Activated gamma-delta T cell treated with anti-CD3 and anti-CD28 coated beads, Interleukin-2, amount 50 U/mL, for 16 hours (primary cell): ENCODE data around the gene PGBD5.

Experiments used
- DNase-seq: peaks from one replicate; pipeline ENCODE4 v3.0.0-alpha.2; 2020; ENCODE audit warnings: low read depth

The PGBD5 gene

DNA sequence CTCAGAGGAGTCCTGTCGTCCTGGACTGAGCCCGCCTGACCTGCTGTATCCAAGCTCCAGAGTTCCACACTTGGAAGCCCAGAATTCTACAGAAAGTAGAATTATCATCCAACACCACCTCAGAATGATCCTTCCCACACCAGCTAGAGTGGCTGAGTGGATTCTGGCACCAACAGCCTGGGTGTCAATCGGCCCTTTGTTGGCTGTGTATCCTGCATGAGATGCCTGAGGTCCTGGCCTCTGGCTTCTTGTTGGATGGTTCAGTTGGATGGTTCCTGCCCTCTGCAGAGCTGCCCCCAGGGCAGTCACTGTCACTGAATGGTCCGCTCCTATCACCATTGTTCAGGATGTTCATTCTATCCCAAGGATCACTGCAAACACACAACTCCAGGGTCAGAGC is 49.8 kb downstream of the PGBD5 start:
- no peak for DNase-seq

DNA sequence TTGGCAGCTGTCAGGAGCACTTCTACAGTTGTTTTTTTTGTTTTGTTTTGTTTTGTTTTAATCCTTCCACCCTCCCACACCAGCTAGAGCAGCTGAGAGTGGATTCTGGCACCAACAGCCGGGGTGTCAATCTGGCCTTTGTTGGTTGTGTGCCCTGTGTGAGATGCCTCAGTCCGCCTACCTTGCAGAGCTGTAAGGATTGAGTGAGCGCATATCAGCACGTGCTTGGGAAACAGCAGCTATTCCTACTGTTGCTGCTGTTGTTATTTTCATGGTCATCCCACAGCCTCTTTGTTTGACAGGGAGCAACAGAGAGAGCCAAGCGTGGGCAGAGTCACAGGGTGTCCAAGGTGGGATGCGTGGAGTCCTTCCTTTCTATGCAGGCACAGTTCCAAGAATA is 50.4 kb downstream of the PGBD5 start:
- DNase-seq = no peak

DNA sequence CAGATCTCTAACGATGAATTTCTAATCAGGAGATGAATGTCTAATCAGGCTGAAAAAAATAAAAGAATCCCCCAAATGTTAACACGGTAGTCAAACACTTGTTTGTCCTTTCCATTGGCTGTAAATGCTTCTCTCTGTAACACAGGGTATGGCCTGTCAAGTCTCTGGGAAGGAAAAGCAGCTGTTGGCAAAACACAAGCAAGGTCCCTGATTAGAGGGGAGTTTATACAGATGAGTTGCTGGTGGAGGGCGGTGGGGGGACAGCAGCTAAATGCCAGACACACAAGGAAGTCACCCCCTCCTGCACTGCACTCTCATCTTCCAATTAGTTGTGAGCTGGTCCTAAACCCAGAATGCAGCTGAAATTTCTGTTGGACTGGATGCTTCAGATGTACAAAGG is 51.0 kb downstream of the PGBD5 start:
- no peak for DNase-seq

DNA sequence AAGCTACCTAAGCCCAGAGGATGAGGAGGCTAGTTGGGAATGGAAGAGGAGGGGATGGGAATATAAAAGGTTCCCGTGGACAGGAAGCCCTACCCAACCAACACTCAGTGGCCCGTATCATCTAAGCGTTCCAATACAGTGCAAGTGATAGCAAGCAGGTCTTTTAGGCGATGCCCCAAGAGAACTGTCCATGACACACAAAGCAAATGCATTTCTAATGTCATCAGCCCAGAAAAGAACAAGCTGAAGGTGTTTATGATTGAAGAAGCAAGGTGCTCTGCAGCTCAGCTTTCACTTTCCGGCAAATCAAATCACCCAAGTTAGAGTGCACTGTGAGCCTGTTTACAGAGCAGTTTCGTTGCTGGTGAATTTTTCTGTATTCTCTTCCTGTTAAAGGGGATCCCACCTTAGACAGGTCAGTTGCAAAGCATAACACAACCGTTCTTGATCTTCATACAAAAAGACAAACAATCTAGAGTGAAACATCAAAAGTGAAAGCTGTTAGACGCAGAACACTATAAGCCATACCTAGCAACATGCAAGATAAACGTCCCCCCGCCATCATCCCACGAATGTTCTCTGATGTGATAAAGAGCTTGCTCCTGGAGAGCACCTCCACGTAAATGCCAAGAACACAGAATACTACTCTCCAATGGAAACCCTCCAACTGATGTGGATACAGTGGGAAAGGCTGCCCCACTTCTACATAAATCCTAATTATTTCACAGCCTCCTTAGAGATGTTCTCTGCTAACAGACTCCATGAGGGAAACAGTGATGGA is 54.0 kb downstream of the PGBD5 start:
- no peak for DNase-seq

DNA sequence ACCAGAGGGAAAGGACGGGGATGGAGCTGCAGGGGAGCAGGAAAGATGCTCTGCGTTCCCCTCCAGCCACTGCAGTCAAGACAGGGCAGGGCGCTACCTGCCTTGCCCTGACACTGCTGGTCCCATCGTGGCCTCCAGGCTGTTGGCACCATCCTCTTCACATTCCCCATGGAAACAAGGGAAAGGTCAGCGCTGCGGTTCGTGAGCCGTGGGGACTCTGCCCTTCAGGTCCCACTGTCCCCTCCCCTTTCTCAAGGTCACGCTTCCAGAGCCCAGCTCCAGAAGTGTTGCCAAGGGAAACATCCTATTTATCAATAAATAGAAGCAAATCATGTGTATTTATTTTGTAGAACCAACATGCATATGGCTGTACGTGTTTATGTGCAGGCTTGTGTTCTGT is 56.0 kb downstream of the PGBD5 start:
- no peak for DNase-seq

DNA sequence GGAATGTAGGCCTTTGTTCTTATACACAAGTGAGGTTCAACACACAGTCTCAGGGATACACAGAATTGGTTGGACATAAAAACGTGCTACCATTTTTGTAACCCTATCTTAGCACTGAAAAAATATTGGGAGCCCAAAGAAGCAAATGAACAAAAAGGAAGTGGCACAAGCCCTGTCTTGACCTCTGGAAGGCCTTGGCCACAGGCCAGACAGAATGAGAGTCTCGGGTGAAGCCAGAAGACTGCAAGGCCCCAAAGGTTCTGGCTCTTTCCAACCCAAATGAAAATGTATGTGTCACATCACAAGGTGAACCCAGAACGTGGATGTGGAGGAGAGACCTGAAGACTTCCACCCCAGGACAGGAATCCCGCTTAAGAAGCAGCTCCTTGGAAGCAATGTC is 57.3 kb downstream of the PGBD5 start:
- no peak for DNase-seq

DNA sequence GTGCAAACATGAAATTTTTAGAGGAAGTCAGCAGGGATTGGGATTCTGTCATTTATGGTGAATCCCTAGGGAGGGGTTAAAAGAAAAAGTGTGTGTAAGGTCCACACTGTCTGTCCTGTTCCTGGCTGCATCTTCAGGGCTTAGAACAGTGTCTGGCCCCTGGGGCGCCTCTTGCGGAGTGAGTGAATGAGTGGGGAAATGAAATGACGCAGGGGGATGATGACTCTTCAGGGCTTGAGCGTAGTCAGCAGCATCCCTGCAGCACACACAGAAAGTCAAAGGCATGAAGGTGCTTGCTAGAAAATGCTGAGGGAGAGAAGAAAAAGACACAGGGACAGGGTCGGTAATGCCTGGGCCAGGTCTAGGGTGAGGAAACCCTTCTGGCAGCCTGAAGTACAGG is 57.8 kb downstream of the PGBD5 start:
- DNase-seq = no peak

DNA sequence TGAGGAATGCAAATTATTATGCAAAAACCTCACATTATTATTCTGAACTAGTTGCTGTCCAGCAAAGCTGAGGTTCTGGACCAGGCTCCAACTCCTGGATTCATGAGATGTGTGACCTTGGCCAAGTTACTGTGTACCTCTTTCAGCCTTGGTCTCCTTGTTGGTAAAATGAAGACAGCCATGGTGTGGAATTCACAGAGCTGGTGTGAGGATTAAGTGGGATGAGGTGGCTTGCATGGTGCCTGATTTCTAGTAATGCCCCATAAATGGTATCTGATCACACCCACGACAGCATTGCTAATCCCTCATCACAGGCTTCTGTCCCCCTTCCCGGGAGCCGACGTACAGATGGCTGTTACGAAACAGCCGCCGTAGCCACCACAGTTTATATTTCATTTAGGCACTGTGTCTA is 59.6 kb downstream of the PGBD5 start:
- no peak for DNase-seq

DNA sequence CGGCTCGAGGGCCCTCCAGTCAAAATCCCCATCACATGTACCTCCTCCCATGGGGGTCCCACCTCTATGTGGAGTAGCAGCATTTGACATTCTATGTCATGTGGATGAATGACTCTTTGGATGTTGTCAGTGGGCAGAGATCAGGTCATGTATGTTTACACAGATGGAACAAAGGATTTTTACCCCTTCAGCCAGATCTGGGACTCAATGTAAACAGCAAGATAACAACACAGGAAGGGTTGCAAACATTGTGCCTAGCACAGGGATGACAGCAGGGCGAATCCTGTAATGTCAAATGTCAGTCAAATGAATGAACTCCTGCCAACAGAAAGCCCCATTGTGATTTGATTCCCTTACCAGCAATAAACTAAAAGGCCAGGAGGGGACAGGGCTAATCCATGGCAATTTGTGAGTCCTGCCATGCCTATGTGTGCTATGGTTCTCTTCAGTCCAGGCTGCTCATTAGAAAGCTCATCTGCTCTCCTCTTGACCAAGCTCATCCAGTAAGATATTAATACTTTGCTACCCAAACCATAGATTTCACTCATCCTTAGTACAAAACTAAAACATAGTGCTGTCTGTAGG is 60.3 kb downstream of the PGBD5 start:
- DNase-seq = no peak

DNA sequence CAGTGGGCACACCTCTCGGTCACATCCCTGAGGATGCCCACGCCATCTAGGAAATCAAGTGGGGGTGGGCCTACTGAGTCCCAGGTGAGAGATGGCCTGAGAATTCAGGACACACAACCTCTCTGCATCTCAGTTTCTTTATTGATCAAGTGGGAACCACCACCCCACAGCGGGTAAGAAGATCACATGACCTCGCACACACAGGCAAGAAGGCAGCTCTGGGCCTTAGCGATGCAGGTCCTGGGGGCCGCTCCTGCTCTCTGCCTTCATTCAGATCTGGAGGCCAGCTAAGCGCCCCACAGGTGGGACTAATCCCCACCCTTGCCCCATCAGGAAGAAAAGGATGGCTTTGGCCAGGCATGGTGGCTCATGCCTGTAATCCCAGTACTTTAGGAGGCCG is 63.2 kb downstream of the PGBD5 start:
- no peak for DNase-seq

DNA sequence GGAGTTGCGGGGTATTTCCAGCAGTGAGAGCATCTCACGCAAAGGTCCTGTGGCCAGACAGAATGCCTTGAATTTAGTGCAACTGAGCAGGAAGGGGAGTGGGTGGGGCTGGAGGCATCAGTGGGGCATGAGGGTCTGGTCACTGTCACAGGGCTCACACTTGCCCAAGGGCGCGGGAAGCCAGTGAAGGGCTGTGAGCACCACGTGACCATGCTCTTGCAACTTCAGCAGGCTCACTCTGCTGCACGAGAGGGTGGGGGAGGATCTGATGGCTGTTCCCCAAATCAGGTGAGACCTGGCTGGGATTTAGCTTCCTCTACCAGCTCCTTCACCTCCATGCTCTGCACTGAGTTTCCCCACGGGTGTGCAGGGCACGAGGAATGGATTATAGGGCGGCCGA is 64.2 kb downstream of the PGBD5 start:
- no peak for DNase-seq

DNA sequence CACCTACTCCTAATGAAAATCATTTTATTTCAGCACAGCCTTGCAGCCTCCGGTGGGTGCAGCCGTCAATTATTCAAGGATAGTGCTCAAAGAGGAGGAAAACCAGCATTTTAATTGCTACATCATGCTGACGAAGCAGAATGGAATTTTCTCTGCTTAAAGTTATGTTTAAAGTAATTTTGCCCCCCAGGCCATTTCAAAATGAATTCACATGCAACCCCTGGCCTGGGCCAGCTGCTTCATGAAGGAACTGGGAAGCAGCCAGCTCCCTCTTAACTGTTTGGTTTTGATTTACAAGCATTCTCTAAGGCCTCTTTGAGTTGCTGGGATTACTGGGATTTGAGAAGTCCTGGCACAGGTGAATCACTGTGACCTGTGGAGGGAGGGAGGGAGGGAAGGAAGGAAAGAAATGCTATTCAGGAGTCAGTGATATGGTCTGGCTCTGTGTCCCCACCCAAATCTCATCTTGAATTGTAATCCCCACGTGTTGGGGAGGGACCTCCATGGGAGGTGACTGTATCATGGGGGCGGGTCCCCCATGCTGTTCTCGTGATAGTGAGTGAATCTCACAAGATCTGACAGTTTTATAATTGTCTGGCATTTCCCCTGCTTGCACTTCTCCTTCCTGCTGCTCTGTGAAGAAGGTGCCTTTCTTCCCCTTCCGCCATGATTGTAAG is 66.0 kb downstream of the PGBD5 start:
- no peak for DNase-seq

DNA sequence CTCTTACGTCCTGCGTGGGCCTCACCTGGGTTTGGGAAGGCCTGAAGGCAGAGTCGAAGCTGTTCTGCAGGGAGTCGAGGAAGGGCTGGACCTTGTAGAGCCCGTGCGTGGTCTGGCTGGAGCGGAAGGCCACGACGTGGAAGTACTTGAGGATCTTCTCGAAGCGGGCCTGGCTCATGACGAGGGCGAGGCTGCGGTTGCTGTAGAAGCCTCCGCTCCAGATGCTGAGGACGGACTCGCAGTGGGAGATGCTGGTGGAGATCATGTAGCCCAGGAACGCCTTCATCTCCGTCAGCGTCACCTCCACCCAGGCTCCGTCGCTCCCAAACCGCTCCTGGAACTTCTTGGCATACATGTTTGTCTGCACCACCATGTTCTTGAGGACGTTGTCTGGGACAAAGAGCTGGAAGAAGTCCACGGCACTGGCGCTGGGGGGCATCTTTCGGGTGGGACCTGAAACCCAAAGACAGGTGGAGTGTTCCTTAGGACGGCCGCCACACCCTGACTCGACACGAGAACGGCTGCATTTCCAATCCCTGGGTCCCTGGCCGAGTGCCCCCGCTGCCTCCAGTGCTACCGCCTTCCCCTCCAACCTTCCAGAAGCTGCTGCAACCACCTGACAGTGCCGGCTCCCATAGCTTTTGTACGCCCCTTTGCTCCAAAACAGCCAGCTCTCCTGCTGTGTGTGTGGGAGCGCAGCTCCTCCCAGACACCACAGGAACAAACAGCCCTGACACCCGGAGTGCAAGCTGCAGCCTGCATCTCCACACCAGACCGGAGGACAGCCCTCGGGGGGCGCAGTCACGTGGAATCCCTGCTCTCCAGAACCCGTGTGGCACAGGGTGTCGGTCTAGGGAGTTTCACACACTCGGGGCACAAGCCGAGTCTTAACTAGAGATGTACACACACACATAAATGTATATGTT is 69.0 kb downstream of the PGBD5 start:
- no peak for DNase-seq

DNA sequence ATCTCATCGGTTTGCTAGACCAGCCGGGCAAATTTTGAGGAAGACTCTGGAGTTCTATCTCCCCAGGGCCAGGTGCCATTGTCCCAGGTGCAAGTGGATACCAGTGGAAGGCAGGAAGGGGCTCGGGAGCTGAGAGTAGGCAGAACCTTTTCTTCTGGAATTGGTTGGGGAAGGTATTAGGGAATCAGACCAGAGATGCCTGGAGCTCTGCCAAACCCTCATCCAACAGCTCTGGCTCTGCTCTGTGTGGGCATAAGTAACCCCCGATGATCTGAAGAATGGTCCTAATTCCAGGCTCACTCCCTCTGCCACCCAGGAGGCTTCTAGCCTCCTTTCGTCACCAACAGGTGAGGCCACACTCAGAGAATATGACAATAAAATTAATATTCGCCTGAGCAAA is 69.9 kb downstream of the PGBD5 start:
- DNase-seq = no peak

DNA sequence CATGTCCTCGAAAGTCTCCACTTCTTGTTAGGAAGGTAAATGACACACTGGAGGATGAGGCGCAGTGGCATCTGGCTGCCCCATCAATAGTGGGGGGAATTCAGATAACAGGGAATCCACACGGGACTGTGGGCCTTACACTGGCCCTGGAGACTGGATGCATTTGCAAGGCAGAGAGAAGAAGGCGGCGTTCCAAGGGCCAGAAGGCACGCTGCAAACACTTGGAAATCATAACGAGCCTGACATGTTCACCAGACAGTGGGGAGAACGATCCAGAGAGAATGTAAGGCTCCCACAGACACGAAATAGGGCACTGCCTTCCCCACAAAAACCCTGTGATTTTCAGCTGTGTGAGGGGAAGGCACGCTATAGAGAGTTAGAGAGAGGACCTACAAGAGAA is 70.5 kb downstream of the PGBD5 start:
- DNase-seq = no peak

DNA sequence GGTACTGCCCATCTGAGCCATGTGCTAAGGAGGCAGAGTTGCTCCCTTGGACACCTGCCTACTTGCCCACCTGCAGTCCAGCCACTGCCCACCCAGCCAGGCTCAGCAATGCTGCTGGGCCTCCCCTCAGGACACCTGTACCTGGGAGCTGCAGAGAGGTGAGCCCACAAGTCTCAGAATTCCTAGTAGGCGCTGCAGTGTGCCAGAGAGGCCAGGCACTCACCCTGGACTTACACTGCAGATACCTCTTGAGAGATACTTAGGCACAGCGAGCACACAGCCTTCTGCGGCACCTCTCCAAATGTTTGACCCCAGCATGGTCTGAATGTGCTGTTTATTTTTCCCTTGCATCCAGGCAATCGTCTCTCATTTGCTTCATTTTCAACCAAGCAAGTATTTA is 71.0 kb downstream of the PGBD5 start:
- no peak for DNase-seq

DNA sequence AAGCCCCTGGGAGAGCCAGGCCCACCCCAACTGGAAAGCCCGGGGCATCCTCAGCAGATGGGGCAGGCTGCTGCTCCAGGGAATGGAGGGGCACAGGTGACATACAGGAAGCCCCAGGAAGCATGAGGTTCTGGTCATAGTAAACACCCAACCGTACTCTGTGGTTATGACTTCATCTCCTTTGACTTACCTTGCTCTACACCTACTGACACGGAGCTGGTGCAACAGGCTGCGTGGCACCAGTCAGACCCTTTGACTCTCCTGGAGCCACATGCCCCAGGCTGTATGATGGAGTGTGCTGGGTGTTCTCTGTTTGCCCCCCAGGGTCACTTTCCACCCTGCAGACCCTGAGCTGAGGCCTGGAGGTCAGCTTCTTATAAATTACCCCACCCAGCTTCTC is 72.1 kb downstream of the PGBD5 start:
- DNase-seq = no peak

DNA sequence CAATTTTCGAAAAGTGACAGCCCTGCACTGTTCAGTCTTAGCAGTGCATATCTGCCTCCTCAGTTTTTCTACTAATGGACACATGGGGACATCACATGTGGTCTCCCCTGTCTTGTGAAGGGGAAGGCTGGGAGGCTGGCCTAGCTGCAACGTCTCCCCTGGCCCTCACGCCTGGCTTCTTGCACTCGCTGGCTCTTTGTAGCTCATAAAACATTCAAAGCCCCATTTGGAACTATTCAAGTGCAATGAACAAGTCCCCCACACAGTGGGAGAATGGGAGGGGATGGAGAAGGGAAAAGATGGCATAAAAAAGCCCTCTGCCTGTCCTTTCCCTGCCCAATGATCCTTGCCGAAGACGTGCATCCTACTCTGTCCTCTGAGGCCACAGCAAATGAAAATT is 73.6 kb downstream of the PGBD5 start:
- DNase-seq = no peak

DNA sequence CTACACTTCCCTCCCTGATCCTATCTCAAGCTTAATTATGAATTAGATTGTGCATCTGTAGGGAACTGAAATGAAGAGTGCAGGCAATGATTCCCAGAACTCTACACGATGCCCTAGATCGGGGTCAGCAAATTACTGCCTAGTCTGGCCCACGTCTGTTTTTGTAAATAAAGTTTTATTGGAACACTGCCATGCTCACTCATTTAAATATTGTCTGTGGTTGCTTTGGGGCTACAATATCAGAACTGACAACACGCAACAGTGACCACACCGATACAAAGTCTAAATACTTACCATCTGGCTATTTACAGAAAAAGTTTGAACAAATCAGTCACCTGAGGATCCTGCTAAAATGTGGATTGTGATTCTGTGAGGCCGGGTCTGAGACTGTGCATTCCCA is 74.1 kb downstream of the PGBD5 start:
- DNase-seq = no peak

DNA sequence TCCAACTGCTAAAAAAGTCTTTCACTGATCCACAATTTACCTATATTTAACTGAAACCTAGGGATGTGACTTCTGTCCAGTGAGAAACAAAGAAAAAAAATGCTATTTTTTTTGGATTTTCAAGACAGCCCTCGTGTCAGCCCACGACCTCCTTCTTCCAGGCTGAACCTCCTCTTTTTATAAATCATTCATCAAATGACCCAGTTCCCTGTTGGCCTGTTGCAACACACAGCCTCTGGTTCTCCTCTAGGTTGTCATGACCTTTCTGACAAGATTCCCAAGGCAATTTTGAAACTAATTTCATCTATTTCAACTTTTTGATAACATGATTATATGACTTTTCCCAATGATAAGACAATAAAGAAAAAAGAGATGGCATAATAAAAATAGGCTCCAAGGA is 74.6 kb downstream of the PGBD5 start:
- DNase-seq = no peak

DNA sequence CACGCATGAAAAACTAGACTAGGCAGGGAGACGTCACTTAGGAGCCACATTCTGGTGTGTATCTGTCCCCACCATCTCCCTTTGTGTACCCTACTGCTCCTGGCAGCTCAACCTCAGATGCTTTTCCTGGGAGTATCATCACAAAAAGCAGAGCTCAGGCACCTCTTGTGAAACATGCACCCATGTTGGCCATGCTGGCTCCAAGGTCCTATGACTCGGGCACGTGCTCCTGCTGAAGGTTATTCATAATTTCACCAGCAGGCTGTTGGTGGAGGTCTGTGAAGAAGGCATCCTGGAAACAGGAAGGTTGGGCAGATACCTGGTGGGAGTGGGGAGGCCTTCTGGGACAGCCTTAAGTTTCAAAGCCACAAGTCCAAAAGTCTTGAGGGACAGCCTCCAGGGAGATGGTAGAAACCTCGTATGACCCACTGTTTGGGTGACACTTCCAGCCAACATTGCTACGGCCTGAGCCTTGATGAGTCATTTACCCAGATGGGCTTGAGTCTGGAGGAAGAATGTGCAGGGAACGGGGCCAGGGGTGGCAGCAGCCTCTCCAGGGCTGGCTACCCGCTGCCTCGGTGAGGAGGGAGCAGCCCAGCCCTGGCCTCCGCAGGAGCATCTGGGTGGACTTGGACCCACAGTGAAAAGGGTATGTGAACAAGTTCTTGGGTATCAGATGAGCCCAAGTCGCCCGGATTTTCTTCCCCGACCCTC is 75.8 kb downstream of the PGBD5 start:
- DNase-seq = no peak

DNA sequence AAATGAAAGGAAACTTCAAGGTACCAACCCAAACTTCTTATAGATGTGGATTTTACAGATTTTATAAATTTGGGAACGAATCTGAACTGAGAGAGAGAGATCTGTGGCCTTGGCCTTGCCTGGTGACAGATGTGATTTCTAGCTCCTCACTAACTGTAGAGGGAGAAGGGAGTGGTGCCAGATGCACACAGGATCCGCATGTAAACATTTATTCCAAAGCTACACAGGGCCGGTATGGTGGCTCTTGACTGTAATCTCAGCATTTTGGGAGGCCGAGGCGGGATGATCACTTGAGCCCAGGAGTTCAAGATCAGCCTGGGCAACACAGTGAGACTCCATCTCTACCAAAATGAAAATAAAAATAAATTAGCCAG is 77.1 kb downstream of the PGBD5 start:
- DNase-seq = no peak
